HG02885 (cell line): Measurements from ENCODE around the gene LSMEM2.
A peak's percentile ranks its signal among the peaks of the same experiment; 100 is the strongest.

Source experiments
- ATAC-seq: cut with Tn5 transposase; IDR thresholded peaks from one replicate; pipeline ENCODE4 v1.9.1; 2021; ENCODE audit warnings: mild to moderate bottlenecking; ENCODE audit not compliant: unreplicated experiment, poor library complexity

Gene LSMEM2

GRCh38 chr3:50318615-50319014 is 39.7 kb downstream of the LSMEM2 start:
- no peak for ATAC-seq

DNA sequence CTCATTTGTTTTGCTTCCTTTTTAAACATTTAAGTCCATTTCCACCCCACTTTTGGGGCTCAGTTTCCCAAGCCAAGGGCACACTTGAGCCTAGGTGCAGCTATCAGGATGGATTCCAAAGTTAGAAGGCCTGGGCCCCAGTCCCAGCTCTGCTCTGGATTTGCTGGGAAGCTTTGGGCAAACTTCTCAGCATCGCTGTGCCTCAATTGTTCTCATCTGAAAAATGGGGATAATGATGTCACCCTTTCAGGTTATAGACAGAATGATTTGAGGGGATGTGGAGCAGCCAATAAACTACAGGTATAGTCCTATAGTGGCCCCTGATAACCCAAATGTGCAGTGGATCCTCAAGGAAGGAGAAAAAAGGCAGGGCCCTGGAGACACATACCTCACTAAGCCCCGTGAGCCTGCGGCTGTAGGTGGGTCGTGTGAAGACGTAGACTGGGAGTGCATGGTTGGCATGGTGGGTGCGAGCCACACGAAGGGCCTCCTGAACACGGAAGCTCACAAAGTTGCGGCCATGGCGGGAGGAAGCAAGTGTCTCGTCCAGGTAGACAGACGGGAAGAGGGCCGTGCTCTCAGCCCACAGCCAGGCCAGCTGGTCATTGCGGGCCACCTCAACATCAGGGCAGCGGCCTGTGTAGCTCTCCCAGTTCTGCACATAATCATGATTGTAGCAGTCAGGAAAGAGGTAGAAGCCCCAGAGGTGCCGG is 40.5 kb downstream of the LSMEM2 start:
- no peak for ATAC-seq

DNA sequence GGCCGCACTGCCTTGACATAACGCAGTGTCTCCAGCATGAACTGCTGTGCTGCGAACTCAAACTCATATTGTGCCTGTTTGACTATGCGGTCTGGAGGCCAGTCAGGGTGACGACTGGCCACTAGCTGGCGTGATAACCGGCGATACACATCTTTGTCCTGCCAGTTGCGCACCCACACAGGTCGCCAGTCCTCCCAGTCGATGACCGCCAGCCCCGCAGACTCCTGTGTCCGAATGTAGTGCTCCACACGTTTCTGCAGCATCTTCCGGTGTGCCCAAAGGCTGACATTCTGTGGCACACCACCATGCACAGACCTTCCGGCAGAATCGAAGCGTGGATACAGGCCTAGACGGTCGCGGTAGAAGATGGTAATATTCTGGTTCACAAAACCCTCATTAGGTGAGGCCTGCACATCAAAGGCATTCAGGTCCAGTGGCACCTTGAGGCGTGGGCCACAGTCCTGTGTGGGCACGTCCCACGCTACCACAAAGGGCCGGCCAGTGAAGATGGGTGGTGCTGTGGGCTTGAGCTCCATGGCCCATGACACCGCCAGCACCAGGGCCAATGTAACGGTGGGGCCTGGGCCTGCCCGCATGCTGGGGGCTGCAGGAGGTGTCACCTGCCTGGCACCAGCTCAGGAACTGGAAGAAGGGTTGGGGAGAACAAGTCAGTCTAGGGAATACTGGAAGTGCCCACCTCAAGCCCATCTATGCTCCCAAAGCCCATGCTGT is 41.2 kb downstream of the LSMEM2 start:
- ATAC-seq: no peak

- ATAC-seq: peak; percentile 56
Measured at GRCh38 chr3:50320853-50321335, 42.0 kb downstream of the LSMEM2 start.

GRCh38 chr3:50321336-50322114 is 42.6 kb downstream of the LSMEM2 start:
- ATAC-seq: peak; percentile 83

- no peak for ATAC-seq
Measured at GRCh38 chr3:50322115-50322385, 43.2 kb downstream of the LSMEM2 start.

DNA sequence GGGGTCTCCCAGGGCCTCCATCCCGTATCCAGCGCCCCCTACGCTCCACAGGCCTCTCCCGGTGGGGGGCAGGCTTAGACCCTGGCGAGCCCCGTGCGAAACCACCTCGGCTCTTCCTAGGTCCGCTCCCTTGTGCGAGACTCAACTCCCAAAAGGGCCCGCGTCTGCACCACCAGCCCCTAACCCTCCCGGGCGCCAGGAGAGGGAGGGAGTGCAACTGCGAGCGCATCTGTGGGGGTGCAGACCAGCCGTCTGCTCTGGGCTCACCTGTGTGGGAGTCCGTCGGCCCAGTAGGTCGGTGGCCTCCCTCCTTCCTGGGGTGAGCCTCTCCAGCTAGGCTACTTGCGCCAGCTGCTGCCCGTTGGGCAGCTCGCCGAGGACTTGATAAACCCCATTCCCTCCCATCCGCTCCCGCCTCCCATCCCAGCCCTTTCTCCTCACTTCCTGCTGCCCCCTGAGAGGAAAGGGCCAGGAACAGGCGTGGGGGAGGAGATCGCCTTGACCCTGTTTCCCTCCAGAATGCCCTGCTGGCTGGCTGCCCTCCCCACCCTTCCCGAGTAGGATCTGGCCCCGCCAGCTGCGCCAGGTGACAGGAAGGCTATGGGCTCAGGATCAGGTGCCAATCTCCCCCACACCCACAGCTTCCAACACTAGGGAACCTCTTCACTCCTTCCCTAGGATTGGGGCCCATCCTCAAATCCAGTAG is 43.7 kb downstream of the LSMEM2 start, which contains the start of gene HYAL2:
Gene HYAL2 (minus strand): TSS at position 360 of the 706 bp plus-strand sequence. CDS start 2,256 bp downstream, outside the sequence.
- no peak for ATAC-seq

DNA sequence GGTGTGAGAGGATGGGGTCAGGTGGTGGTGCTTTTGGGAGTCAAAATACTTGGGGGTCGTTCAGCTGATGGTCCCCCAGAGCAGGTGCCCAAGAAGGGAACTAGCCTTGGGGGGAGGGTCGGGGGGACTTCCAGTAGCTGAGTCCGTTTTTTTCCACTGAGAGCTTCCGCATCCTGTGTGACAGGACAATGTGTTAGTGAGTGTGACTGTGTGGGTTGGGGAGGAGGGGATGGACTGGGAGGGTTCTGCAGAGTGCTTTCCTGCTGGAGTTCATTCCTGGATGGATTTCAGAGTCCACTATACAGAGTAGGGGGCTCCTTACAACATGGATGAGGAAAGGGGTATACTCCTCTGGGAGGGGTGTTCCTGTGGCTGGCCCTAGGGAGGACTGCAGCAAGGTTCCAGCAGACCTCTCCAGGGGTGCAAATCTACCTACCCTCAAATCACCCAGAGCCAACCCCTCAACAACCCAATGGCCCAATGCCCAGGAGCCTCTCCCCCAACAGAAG is 44.3 kb downstream of the LSMEM2 start:
- no peak for ATAC-seq

DNA sequence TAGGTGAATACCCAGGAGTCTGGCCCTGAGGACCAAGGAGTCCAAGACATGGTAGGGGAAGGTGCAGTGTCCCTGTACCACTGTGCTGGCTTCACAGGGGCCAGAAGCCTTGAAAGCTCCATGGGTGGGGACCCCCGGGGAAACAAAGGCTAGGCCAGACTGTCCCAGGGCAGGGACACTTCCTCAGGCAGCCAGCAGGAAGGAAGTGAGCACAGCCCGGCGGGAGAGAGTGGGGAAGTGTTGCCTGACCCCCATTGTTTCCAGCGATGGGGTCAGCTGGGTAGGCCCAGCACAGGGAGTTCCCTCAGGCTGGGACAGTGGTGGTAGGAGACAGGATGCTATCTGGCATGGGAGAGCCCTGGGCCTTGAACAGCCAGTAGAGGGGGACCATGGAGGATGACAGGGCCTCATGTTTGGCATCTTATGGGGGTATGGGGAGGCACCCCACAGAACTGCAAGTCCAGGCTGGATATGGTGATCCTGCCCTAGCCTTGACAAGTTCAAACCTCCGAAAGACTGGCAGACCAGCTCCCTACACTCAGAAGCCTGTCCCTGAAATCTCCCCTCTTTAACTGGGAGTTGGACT is 44.8 kb downstream of the LSMEM2 start:
- ATAC-seq: no peak

DNA sequence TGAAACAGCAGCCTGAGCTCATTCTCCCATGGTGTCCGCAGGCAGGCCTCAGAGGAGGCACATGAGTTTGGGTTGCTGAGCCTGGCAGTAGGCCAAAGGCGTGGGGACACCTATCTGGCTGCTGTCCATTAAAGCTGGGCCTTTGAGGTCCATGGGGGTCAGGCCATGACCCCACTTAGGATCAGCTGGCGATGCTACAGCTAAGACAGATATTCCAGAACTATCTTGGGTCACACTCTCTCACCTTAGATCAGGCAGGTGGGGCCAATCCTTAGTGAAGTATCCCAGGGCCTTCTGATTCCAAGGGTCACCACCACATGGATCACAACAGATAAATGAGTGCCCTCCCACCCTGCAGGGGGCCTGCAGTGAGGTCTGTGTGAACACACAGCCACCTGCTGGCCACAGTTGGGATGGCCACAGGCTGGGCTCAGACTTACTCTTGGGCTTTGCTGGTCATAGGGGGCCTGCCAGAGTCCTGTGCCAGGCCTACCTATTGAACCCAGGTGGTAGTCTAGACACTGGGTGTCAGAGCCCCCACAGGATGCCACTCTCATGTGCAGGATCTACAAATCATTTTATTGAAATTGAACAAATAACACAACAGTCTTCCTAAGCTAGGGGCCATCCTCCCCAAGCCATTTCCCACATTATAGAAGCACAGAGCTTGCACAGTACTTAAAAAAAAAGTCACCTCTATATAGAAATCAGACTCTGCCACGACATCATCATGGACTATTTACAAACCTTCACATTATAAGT is 45.6 kb downstream of the LSMEM2 start:
- ATAC-seq: no peak

DNA sequence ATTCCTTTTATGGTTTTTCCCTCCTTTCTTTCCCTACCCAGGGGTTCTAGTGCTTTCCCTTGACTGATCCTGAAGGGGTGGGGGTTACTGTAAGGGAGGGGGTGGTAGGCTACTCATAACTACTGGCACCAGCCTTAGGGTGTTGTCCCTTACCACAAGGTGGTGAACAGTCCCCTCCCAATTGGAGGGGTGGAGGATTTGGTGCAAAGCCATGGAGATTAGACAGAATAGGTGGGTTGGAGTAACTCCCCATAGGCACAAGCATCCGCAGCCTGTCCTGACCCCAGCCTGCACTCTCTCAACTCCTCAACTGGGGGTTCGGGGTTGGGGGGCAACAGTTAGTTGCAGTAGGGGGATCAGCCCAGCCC is 46.2 kb downstream of the LSMEM2 start:
- ATAC-seq: no peak

DNA sequence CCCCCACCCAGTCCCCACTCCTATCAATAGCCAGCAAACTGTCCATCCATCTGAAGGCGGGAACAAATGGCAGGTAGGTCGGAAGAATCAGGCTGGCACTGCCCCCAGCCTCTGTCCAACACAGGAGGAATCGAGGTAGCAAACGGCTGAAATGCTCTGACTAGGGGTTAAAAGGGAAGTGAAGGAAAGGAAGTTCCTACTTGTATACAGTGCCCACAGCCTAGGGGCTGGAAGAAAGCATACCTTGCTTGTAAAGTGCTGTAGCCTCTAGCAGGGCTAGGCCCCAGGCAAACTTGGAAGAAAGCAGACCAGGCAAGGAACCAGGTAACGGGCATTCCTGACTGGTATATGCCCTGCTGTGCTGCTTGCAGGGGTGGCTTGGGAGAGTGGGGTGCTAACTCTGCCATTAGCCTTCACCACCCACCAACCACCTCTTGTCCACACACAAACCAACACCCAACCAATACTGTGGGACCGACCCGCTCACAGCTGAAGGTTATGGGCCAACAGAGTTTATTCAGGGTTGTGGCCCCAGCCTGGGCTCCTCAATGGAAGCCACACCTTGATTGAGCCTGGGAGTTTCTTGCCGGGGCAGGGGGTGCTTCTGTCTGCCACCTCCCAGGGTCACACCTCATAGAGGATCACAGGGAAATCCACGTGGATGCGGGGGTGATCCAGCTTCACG is 46.8 kb downstream of the LSMEM2 start:
- ATAC-seq: no peak

GRCh38 chr3:50326182-50326541 is 47.3 kb downstream of the LSMEM2 start:
- ATAC-seq: no peak

- ATAC-seq: no peak
Measured at GRCh38 chr3:50327129-50327528, 48.2 kb downstream of the LSMEM2 start.

DNA sequence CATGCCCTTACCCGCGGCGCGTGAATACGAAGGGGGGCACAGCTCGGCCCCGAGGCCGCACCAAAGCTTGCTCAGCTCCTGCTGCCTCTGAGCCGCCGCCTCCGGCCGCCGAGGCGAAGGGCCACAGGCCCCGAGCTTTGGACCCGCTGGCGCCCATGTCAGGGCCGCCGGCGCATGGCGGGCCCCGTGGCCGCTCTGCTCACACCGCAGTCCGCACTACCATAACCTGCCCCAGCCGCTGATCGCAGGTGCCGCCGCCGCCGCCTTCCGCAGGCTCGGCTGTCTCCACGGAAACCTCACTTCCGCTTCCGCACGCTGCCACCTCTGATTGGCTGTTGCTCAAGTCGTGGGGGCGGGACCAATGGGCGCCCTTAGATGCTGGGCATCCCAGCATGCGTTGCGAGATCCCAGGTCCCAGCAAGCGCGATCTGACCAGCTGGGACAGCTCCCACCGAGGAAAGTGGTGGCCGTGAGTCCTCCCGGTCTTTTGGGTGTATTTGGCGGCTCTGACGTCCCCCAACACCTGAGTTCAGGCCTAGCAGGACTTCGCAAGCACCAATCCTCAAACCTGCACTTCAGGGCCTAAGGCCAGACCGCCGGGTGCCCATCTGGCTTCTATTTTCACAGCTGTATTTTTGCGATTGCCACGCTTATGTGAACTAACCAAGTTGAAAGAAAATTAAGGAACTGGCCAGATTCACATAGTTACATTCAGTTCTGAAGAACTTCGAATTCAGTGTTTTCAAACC is 49.2 kb downstream of the LSMEM2 start, which contains the start of gene TUSC2:
Gene TUSC2 (minus strand): TSS at position 281 of the 749 bp plus-strand sequence. CDS start 124 bp downstream, at position 157.
- peak; percentile 91 for ATAC-seq

GRCh38 chr3:50330330-50330729 is 51.4 kb downstream of the LSMEM2 start:
- ATAC-seq: no peak

DNA sequence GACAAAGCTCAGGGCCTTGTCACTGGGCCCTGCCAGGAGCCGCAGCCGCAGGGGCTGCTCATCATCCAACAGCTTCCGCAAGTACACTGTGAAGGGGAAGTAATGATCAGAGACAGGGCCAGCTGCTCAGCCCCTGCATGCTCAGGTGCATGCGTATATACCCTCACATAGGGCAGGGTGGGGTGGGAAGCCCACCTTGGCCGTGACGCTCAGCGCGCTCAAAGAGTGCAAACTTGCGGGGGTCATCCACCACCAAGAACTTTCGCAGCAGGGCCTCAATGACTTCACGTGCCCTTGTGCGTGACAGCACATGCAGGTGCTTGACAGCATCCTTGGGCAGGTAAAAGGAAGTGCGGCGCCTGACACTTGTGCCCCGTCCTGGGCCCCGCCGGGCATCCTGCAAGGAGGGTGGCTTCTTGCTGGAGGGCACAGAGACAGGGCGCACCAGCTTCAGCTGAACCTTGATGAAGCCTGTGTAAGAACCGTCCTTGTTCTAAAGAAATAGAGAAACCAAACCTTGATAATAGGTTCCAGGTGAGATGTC is 52.5 kb downstream of the LSMEM2 start:
- ATAC-seq: no peak
